ENCODE measurements around the gene BAZ1A.

BAZ1A gene

DNA sequence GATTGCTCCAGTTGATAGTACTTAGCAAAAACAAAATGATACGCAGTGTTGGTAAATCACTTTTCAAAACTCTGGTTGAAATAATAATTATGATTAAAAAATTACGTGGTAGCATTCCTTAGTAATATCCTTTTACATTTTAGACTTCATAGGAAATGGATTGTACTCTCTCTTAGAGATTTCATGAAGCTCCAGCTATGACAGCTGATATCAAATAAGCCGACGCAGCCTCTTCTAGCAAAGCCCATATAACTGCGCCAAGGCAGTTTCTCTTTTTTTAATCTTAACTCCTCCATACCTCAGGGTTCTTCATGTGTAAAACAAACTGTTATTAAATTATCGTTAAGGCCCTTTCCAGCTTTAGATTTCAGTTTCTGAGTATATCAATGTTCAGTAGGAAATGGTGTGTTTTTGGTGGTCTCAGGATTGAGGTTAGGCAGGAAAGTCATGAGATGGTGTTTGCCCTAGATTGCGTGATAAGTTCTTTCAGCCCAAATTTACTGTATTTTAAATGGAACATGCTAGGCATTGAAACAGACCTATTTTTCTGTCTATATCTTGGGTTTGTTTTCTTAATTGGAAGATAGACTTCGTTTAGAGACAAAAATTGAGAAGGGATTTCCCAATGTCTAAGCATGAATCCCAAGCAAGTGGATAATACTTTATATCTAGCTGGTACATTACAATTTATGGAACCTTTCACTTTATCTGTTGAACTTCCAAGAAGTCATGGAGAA is 159.9 kb downstream of the BAZ1A start:
- H3K9ac ChIP-seq (ENCODE audit: low read length), result peak overlapping the region; percentile 93
- peak overlapping the region; percentile 97 for H3K4me3 ChIP-seq (ENCODE audit: low read depth, low read length)
- no peaks in the 10 kb centered on the region for H3K9me3 ChIP-seq (ENCODE audit: control insufficient read depth, insufficient read depth, low read depth, low read length)
- H3K27me3 ChIP-seq (ENCODE audit: control insufficient read depth, insufficient read depth, low read length), result peaks cover 9% of the 10 kb centered on the region
- peaks cover 16% of the 10 kb centered on the region for H3K36me3 ChIP-seq (ENCODE audit: control insufficient read depth, insufficient read depth, low read length)
- H3K27ac ChIP-seq (ENCODE audit: low read depth, low read length), result no peak overlapping the region
- peaks cover 5% of the 10 kb centered on the region; the same call in 1 of the 2 replicates for H3K4me1 ChIP-seq (ENCODE audit: control insufficient read depth, insufficient read depth, low read length)

GRCh38 chr14:34714320-34715126 is 160.6 kb downstream of the BAZ1A start, which contains the start of gene CFL2:
Gene CFL2 (minus strand): TSS chr14:34714593. CDS start chr14:34714540, 53 bp downstream.
- Histone ChIP-seq H3K4me1 (ENCODE audit: control insufficient read depth, insufficient read depth, low read length) (peaks cover 5% of the 10 kb centered on the region; the same call in 1 of the 2 replicates), H3K9ac (ENCODE audit: low read length) (peak within 1 kb of the TSS; percentile 93), H3K27ac (ENCODE audit: low read depth, low read length) (peak within 1 kb of the TSS; percentile 93), H3K27me3 (ENCODE audit: control insufficient read depth, insufficient read depth, low read length) (peaks cover 9% of the 10 kb centered on the region), H3K9me3 (ENCODE audit: control insufficient read depth, insufficient read depth, low read depth, low read length) (no peaks in the 10 kb centered on the region), H3K4me3 (ENCODE audit: low read depth, low read length) (peak within 1 kb of the TSS; percentile 97), H3K36me3 (ENCODE audit: control insufficient read depth, insufficient read depth, low read length) (peaks cover 16% of the 10 kb centered on the region)

DNA sequence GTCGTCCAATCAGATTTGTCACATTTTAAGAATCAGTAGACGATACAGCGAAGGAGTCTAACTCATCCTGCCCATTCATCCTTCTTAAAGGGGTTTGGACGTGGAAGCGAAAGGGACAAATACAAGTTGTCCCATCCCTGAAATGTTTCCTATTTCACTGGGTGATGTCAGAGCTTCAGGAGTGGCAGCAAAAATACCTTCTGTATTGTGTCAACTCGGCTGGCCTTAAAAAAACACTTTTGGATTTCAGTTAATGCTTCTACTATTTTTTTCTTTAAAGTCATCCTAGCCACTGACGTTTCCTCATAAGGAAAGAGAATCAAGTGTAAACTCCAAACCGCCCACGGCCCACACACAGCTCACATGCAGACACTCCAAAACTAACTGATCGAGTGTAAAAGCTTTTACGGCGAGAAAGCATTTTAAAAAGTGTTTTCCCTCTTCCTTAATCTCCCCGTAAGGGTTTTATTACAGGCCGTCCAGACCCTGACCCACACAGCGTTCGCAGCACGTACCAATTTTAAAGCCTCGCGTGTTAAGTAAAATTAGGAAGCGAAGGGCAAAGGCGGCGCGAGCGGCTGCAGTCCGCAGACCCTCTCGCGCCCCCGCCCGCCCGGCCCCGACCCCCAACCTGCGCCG is 161.4 kb downstream of the BAZ1A start:
- peak overlapping the region; percentile 93; the same call in 1 of the 2 replicates for H3K27ac ChIP-seq (ENCODE audit: low read depth, low read length)
- no peaks in the 10 kb centered on the region for H3K9me3 ChIP-seq (ENCODE audit: control insufficient read depth, insufficient read depth, low read depth, low read length)
- peaks cover 5% of the 10 kb centered on the region; the same call in 1 of the 2 replicates for H3K4me1 ChIP-seq (ENCODE audit: control insufficient read depth, insufficient read depth, low read length)
- H3K27me3 ChIP-seq (ENCODE audit: control insufficient read depth, insufficient read depth, low read length), result peaks cover 9% of the 10 kb centered on the region
- peak overlapping the region; percentile 93 for H3K9ac ChIP-seq (ENCODE audit: low read length)
- H3K36me3 ChIP-seq (ENCODE audit: control insufficient read depth, insufficient read depth, low read length), result peaks cover 16% of the 10 kb centered on the region
- H3K4me3 ChIP-seq (ENCODE audit: low read depth, low read length), result peak overlapping the region; percentile 97

DNA sequence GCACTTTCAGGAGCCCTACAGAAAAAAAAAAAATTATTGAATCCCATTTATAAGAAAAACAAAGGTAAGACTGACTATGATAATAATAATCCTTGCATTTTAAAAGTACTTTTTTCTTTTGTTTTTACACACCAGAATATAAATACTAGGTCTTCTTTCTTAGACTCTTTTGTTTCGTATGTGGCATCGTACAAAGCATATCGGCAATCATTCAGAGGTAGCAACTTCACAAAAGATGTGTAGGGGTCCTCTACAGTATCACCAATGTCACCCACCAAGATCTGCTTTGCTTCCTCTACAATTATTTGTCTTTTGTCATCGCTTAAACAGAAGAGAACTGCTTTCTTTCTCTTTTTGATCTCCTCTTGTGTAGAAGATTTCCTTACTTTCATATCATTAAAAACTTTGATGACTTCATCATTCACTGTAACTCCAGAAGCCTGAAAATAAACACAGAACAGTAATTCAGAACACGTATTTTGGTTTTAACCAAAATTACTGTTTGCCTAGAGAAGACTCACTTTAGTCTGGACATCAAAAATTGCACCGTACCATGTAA is 162.0 kb downstream of the BAZ1A start:
- Histone ChIP-seq H3K27me3 (ENCODE audit: control insufficient read depth, insufficient read depth, low read length) (peaks cover 9% of the 10 kb centered on the region), H3K36me3 (ENCODE audit: control insufficient read depth, insufficient read depth, low read length) (peaks cover 16% of the 10 kb centered on the region), H3K4me3 (ENCODE audit: low read depth, low read length) (peak overlapping the region; percentile 97), H3K9ac (ENCODE audit: low read length) (peak overlapping the region; percentile 93), H3K4me1 (ENCODE audit: control insufficient read depth, insufficient read depth, low read length) (peaks cover 5% of the 10 kb centered on the region; the same call in 1 of the 2 replicates), H3K27ac (ENCODE audit: low read depth, low read length) (no peak overlapping the region), H3K9me3 (ENCODE audit: control insufficient read depth, insufficient read depth, low read depth, low read length) (no peaks in the 10 kb centered on the region)

DNA sequence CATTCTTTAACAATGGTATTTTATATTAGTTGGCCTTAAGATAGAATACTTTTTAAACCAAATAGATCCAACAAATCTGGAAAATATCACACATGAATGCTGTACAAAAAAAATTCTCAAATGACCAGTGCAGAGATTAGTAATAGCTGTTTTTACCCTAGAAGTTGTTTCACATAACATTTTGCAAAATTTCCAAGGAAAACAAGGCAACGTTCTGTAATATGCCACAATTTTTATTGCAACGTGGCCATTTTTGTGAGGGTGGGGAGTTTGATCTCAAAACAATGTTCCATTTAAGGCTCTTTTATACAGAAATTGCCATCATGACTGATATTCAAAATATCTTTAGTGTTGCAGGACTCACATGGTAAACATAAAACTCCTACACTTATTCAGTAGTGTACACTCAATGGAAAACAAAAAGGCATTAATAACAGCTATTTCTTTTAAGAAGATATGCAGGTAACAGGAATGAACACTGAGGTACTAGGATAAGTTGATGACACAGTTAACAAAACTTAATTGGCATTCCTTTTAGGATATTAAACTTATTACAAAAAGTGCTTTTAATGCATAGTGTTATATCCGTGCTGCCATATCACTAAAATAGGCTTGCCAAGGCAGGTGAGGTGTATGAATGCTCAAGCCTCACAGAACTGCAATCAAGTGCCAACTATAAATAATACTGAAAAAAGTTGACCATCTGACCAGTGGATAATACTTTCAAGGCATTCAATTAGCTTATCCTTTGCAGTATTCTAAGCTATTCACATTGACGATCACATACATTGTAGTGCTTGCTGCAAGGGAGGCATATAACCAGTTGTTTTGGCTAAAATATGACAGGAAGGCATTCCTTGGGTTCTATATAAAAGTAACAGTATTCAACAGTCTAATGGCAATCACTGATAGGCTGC is 163.1 kb downstream of the BAZ1A start:
- H3K27ac ChIP-seq (ENCODE audit: low read depth, low read length), result no peak overlapping the region
- no peak overlapping the region for H3K4me3 ChIP-seq (ENCODE audit: low read depth, low read length)
- peaks cover 9% of the 10 kb centered on the region for H3K27me3 ChIP-seq (ENCODE audit: control insufficient read depth, insufficient read depth, low read length)
- peaks cover 5% of the 10 kb centered on the region; the same call in 1 of the 2 replicates for H3K4me1 ChIP-seq (ENCODE audit: control insufficient read depth, insufficient read depth, low read length)
- peaks cover 16% of the 10 kb centered on the region for H3K36me3 ChIP-seq (ENCODE audit: control insufficient read depth, insufficient read depth, low read length)
- H3K9me3 ChIP-seq (ENCODE audit: control insufficient read depth, insufficient read depth, low read depth, low read length), result no peaks in the 10 kb centered on the region
- H3K9ac ChIP-seq (ENCODE audit: low read length), result no peak overlapping the region

- H3K4me3 ChIP-seq (ENCODE audit: low read depth, low read length), result no peak overlapping the region
- H3K9ac ChIP-seq (ENCODE audit: low read length), result no peak overlapping the region
- peaks cover 16% of the 10 kb centered on the region for H3K36me3 ChIP-seq (ENCODE audit: control insufficient read depth, insufficient read depth, low read length)
- H3K27ac ChIP-seq (ENCODE audit: low read depth, low read length), result no peak overlapping the region
- no peaks in the 10 kb centered on the region for H3K9me3 ChIP-seq (ENCODE audit: control insufficient read depth, insufficient read depth, low read depth, low read length)
- peaks cover 5% of the 10 kb centered on the region; the same call in 1 of the 2 replicates for H3K4me1 ChIP-seq (ENCODE audit: control insufficient read depth, insufficient read depth, low read length)
- H3K27me3 ChIP-seq (ENCODE audit: control insufficient read depth, insufficient read depth, low read length), result peaks cover 9% of the 10 kb centered on the region
These were observed 164.0 kb downstream of the BAZ1A start for GRCh38 chr14:34711169-34711568.

GRCh38 chr14:34710744-34711143 is 164.4 kb downstream of the BAZ1A start:
- Histone ChIP-seq H3K27me3 (ENCODE audit: control insufficient read depth, insufficient read depth, low read length) (peaks cover 9% of the 10 kb centered on the region), H3K9ac (ENCODE audit: low read length) (no peak overlapping the region), H3K4me3 (ENCODE audit: low read depth, low read length) (no peak overlapping the region)

GRCh38 chr14:34710006-34710405 is 165.2 kb downstream of the BAZ1A start:
- Histone ChIP-seq H3K9me3 (ENCODE audit: control insufficient read depth, insufficient read depth, low read depth, low read length) (no peaks in the 10 kb centered on the region), H3K27me3 (ENCODE audit: control insufficient read depth, insufficient read depth, low read length) (peaks cover 2% of the 10 kb centered on the region), H3K4me1 (ENCODE audit: control insufficient read depth, insufficient read depth, low read length) (peaks cover 5% of the 10 kb centered on the region; the same call in 1 of the 2 replicates), H3K27ac (ENCODE audit: low read depth, low read length) (no peak overlapping the region), H3K36me3 (ENCODE audit: control insufficient read depth, insufficient read depth, low read length) (peaks cover 16% of the 10 kb centered on the region), H3K4me3 (ENCODE audit: low read depth, low read length) (no peak overlapping the region), H3K9ac (ENCODE audit: low read length) (no peak overlapping the region)

More at GRCh38 chr14:34710744-34711143, 164.4 kb downstream of the BAZ1A start:
- Histone ChIP-seq H3K27ac (ENCODE audit: low read depth, low read length) (no peak overlapping the region), H3K4me1 (ENCODE audit: control insufficient read depth, insufficient read depth, low read length) (peaks cover 5% of the 10 kb centered on the region; the same call in 1 of the 2 replicates), H3K9me3 (ENCODE audit: control insufficient read depth, insufficient read depth, low read depth, low read length) (no peaks in the 10 kb centered on the region), H3K36me3 (ENCODE audit: control insufficient read depth, insufficient read depth, low read length) (peaks cover 16% of the 10 kb centered on the region)

GRCh38 chr14:34707722-34708121 is 167.4 kb downstream of the BAZ1A start:
- Histone ChIP-seq H3K27me3 (ENCODE audit: control insufficient read depth, insufficient read depth, low read length) (no peaks in the 10 kb centered on the region), H3K9me3 (ENCODE audit: control insufficient read depth, insufficient read depth, low read depth, low read length) (no peaks in the 10 kb centered on the region), H3K27ac (ENCODE audit: low read depth, low read length) (no peak overlapping the region), H3K9ac (ENCODE audit: low read length) (no peak overlapping the region), H3K4me1 (ENCODE audit: control insufficient read depth, insufficient read depth, low read length) (no peaks in the 10 kb centered on the region), H3K36me3 (ENCODE audit: control insufficient read depth, insufficient read depth, low read length) (peaks cover 16% of the 10 kb centered on the region), H3K4me3 (ENCODE audit: low read depth, low read length) (no peak overlapping the region)
